DOHH2 (cell line): Measurements from ENCODE around the gene CPT1B.

Experiments used
- H3F3A ChIP-seq: fragments of 200-600 bp; sonication (generic), shearing (Covaris generic); 2 replicates; pipeline ENCODE4 v1.6.0; 2016; ENCODE audit warnings: antibody characterized with exemption, mild to moderate bottlenecking; ENCODE audit not compliant: control insufficient read depth, insufficient read depth
- H3K27ac ChIP-seq: fragments of 200-600 bp; sonication (generic); 2 replicates; pipeline ENCODE4 v1.5.1; 2014; ENCODE audit warnings: low read depth, mild to moderate bottlenecking, low read length, moderate library complexity
- H3K27me3 ChIP-seq: fragments of 200-600 bp; sonication (generic); 2 replicates; pipeline ENCODE4 v1.6.1; 2014; ENCODE audit warnings: mild to moderate bottlenecking, low read length, mixed read lengths; ENCODE audit not compliant: control insufficient read depth
- H3K36me3 ChIP-seq: fragments of 200-600 bp; sonication (generic); 2 replicates; pipeline ENCODE4 v1.6.1; 2014; ENCODE audit warnings: mild to moderate bottlenecking, low read length, moderate library complexity, mixed read lengths; ENCODE audit not compliant: control insufficient read depth
- H3K4me1 ChIP-seq: fragments of 200-600 bp; sonication (generic); 2 replicates; pipeline ENCODE4 v1.6.1; 2014; ENCODE audit warnings: mild to moderate bottlenecking, low read length, mixed read lengths; ENCODE audit not compliant: control insufficient read depth
- H3K4me2 ChIP-seq: fragments of 200-600 bp; sonication (generic); 2 replicates; pipeline ENCODE4 v1.6.0; 2014; ENCODE audit warnings: mild to moderate bottlenecking, low read length, moderate library complexity
- H3K4me3 ChIP-seq: fragments of 200-600 bp; sonication (generic); 2 replicates; pipeline ENCODE4 v1.5.1; 2014; ENCODE audit warnings: mild to moderate bottlenecking, low read length, mixed read lengths
- H3K79me2 ChIP-seq: fragments of 200-600 bp; sonication (generic); 2 replicates; pipeline ENCODE4 v1.6.1; 2014; ENCODE audit warnings: mild to moderate bottlenecking, low read length, mixed read lengths; ENCODE audit not compliant: control insufficient read depth
- H3K9me2 ChIP-seq: fragments of 200-600 bp; sonication (generic); replicated peaks from 2 replicates; pipeline ENCODE4 v1.6.1; 2014; ENCODE audit warnings: mild to moderate bottlenecking, low read length, mixed read lengths; ENCODE audit not compliant: control insufficient read depth
- H3K9me3 ChIP-seq: fragments of 200-600 bp; sonication (generic); 2 replicates; pipeline ENCODE4 v1.6.1; 2014; ENCODE audit warnings: antibody characterized with exemption, low read length, mixed read lengths; ENCODE audit not compliant: control insufficient read depth, insufficient read depth
- H4K20me1 ChIP-seq: fragments of 200-600 bp; sonication (generic); 2 replicates; pipeline ENCODE4 v1.6.0; 2014; ENCODE audit warnings: low read depth, mild to moderate bottlenecking, antibody characterized with exemption, low read length, moderate library complexity; ENCODE audit not compliant: control insufficient read depth, insufficient read depth
- EZH2phosphoT487 ChIP-seq: fragments of 200-600 bp; sonication (generic); IDR thresholded peaks from 2 replicates; pipeline ENCODE4 v1.6.1; 2017; ENCODE audit warnings: borderline replicate concordance, mild to moderate bottlenecking, antibody characterized with exemption, low read length, moderate library complexity, mixed read lengths
- TF ChIP-seq, protein P1 (sequence below): fragments of 200-600 bp; sonication (generic); IDR thresholded peaks from one replicate; pipeline ENCODE4 v1.5.1; 2014; ENCODE audit warnings: antibody characterized with exemption, mild to moderate bottlenecking, low read depth, low read length; ENCODE audit not compliant: poor library complexity, severe bottlenecking

The CPT1B gene

DNA sequence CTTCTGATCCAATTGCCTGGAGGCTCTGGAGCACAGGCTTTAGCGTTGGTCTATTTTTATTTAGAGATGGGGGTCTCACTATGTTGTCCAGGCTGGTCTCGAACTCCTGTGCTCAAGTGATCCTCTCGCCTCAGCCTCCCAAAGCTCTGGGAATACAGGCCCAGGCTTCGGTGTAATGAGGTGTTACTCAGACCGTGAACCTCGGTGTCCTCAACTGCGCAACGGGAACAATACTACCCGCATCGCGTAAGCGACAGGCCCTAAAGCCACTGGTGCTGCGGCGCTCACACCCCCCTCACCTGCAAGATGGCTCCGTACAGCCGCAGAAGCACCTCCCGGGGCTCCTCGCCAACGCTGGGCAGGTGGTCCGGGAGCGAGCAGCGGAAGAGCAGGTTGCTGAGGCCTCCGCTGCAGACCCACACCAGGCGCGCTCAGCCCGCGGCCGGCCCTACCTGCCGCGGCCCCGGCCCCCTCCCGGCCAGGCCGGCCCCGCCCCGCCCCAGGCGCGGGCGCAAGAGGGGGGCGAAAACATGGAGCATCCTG is 3.8 kb upstream of the CPT1B start:
- Histone ChIP-seq H3K4me1 (peaks cover 16% of the 10 kb centered on the region), H4K20me1 (no peaks in the 10 kb centered on the region), H3K4me3 (peak overlapping the region; percentile 82), H3F3A (no peaks in the 10 kb centered on the region), H3K79me2 (peaks cover 23% of the 10 kb centered on the region), H3K27me3 (no peaks in the 10 kb centered on the region), H3K27ac (peak overlapping the region; percentile 79), H3K9me3 (no peaks in the 10 kb centered on the region), H3K4me2 (peak overlapping the region; percentile 95), H3K9me2 (no peaks in the 10 kb centered on the region), H3K36me3 (peaks cover 47% of the 10 kb centered on the region)
- TF ChIP-seq, protein P1, sequence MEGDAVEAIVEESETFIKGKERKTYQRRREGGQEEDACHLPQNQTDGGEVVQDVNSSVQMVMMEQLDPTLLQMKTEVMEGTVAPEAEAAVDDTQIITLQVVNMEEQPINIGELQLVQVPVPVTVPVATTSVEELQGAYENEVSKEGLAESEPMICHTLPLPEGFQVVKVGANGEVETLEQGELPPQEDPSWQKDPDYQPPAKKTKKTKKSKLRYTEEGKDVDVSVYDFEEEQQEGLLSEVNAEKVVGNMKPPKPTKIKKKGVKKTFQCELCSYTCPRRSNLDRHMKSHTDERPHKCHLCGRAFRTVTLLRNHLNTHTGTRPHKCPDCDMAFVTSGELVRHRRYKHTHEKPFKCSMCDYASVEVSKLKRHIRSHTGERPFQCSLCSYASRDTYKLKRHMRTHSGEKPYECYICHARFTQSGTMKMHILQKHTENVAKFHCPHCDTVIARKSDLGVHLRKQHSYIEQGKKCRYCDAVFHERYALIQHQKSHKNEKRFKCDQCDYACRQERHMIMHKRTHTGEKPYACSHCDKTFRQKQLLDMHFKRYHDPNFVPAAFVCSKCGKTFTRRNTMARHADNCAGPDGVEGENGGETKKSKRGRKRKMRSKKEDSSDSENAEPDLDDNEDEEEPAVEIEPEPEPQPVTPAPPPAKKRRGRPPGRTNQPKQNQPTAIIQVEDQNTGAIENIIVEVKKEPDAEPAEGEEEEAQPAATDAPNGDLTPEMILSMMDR, result no peak
- TF ChIP-seq EZH2phosphoT487, result no peak

DNA sequence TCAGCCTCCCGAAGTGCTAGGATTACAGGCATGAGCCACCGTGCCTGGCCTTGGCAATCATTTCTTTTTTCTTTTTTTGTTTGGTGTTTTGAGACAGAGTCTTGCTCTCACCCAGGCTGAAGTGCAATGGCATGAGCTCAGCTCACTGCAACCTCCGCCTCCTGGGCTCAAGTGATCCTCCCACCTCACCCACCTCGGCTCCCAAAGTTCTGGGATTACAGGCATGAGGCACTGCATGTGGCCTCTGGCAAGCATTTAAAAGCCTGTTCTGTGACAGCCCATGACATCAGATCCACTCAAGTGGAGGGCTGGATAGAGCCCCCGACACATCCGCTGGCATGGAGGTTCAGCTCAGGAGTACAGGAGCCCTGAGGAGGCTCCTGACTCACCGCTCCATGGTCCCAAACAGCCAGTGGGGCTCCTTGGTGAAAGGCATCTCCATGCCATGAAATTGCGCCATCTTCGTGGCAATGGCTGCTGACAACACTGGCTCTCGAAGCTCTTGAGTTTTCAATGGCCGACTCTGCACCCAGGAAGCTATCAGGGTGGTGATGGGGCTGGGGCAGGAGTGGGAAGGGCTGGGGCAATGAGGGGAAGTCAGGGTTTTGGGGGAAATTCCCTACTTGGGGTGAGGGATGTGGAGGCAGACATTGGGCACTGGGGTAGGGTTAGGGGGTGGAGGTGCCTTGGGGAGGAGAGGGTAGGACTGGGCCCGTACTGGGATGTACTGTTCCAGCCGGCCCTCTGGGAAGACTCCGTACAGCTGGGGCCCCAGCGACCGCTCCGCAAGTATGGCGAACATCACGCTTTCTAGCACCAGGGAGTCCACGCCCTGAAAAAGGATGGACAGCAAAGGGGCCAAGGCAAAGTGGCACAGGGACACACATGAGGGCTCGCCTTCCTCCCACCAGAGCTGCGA is 3.1 kb upstream of the CPT1B start:
- Histone ChIP-seq H3K36me3 (peaks cover 54% of the 10 kb centered on the region), H3K4me1 (peaks cover 16% of the 10 kb centered on the region), H3K27me3 (no peaks in the 10 kb centered on the region), H3F3A (no peaks in the 10 kb centered on the region), H3K9me3 (no peaks in the 10 kb centered on the region), H3K27ac (no peak overlapping the region), H4K20me1 (no peaks in the 10 kb centered on the region), H3K9me2 (no peaks in the 10 kb centered on the region), H3K4me3 (peak overlapping the region; percentile 82), H3K4me2 (peak overlapping the region; percentile 95), H3K79me2 (peaks cover 23% of the 10 kb centered on the region)
- no peak for TF ChIP-seq EZH2phosphoT487
- TF ChIP-seq, protein P1, result no peak

GRCh38 chr22:50579752-50580151 is 1.5 kb upstream of the CPT1B start:
- H3F3A ChIP-seq, result no peaks in the 10 kb centered on the region
- peaks cover 23% of the 10 kb centered on the region for H3K79me2 ChIP-seq
- peaks cover 16% of the 10 kb centered on the region for H3K4me1 ChIP-seq

More at GRCh38 chr22:50579752-50580151, 1.5 kb upstream of the CPT1B start:
- H3K27ac ChIP-seq, result no peak overlapping the region
- no peaks in the 10 kb centered on the region for H3K27me3 ChIP-seq
- H3K4me3 ChIP-seq, result no peak overlapping the region
- H3K9me3 ChIP-seq, result no peaks in the 10 kb centered on the region
- H3K9me2 ChIP-seq, result no peaks in the 10 kb centered on the region
- TF ChIP-seq, protein P1, result no peak
- TF ChIP-seq EZH2phosphoT487, result no peak
- no peaks in the 10 kb centered on the region for H4K20me1 ChIP-seq
- H3K36me3 ChIP-seq, result peaks cover 65% of the 10 kb centered on the region
- H3K4me2 ChIP-seq, result no peak overlapping the region
